ENCODE results near the gene TYMS. TPM values are rescaled to one million over a fixed set of nuclear protein-coding genes. Genes with fewer than 3 reads are reported as not detected.

TYMS gene
- total and polyA plus RNA-seq, 10 of the 15 experiments (the other 5 are each of a cell fraction or from before 2014, with no cell fraction given), result 34.8 to 524 (median 219) TPM

- TF ChIP-seq SMARCA5 (IDR thresholded peaks at IDR 0.05), result no peak
- no peak for TF ChIP-seq ZBTB11 (CRISPR knock-in tag; IDR thresholded peaks at IDR 0.05)
- TF ChIP-seq STAT3 (IDR thresholded peaks at IDR 0.05; ENCODE audit: low read depth, low read length), result no peak
- TF ChIP-seq, protein P1, sequence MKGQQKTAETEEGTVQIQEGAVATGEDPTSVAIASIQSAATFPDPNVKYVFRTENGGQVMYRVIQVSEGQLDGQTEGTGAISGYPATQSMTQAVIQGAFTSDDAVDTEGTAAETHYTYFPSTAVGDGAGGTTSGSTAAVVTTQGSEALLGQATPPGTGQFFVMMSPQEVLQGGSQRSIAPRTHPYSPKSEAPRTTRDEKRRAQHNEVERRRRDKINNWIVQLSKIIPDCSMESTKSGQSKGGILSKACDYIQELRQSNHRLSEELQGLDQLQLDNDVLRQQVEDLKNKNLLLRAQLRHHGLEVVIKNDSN (IDR thresholded peaks at IDR 0.05; ENCODE audit: borderline replicate concordance, extremely low read length, insufficient read depth, low read depth, low read length), result no peak
- TF ChIP-seq ATF2 (IDR thresholded peaks at IDR 0.05; ENCODE audit: low read length), result no peak
- TF ChIP-seq NBN (IDR thresholded peaks at IDR 0.05), result no peak
- no peak for TF ChIP-seq FOXK2 (IDR thresholded peaks at IDR 0.05)
- TF ChIP-seq RAD51 (IDR thresholded peaks at IDR 0.05), result no peak
- TF ChIP-seq SMAD5 (IDR thresholded peaks at IDR 0.05; ENCODE audit: low read depth), result no peak
- Histone ChIP-seq H3K4me3 (no peak overlapping the region), H2AFZ (ENCODE audit: control insufficient read depth, low read depth, low read length) (no peak overlapping the region), H3K9ac (ENCODE audit: control insufficient read depth, insufficient read depth, low read length) (no peak overlapping the region), H3K9me3 (replicated peaks; ENCODE audit: control insufficient read depth, insufficient read depth, low read length) (no peaks in the 10 kb centered on the region), H3K4me1 (ENCODE audit: control insufficient read depth, insufficient read depth, low read length) (no peaks in the 10 kb centered on the region), H3K27ac (ENCODE audit: control insufficient read depth, insufficient read depth) (no peak overlapping the region), H3K27me3 (replicated peaks in 1 of 2; ENCODE audit: control insufficient read depth in 2 of 2, insufficient read depth in 2 of 2, low read length in 1 of 2) (no peaks in the 10 kb centered on the region), H3K36me3 (ENCODE audit: control insufficient read depth in 2 of 2, insufficient read depth in 2 of 2, low read length in 1 of 2) (no peaks in the 10 kb centered on the region), H4K20me1 (ENCODE audit: control insufficient read depth, insufficient read depth) (no peaks in the 10 kb centered on the region), H3K79me2 (ENCODE audit: control insufficient read depth, insufficient read depth, low read length) (no peaks in the 10 kb centered on the region; the same call in none of the 2 replicates), H3K4me2 (ENCODE audit: control insufficient read depth, insufficient read depth) (no peak overlapping the region)
- POLR2A ChIA-PET, result interaction anchor here (0.7 kb wide), 1 partner anchor 20 kb away, joined by 7 read pairs; no protein-coding TSS in a partner anchor
- ATAC-seq (no peak), DNase-seq (ENCODE audit: low read depth, low spot score) (no peak), FAIRE-seq (no peak)
- no TSS peak for BruUV-seq (replicated peaks)
- in situ Hi-C loops (cut with MboI) (no loop called here), intact Hi-C loops (cut with micrococcal nuclease; ENCODE audit: unreplicated experiment) (no loop called here)
- 83% methylated on average over 8 of the region's 8 CpGs for WGBS (ENCODE audit: insufficient coverage, insufficient replicate concordance, low lambda C conversion rate, missing lambda C conversion rate)
- CTCF ChIA-PET, result interaction anchor here (0.6 to 0.9 kb wide), 3 partner anchors 79 to 136 kb away, joined by 3 read pairs; no protein-coding TSS in a partner anchor
- RAD21 ChIA-PET (ENCODE audit: unreplicated experiment), result interaction anchor here (1.1 kb wide), 1 partner anchor 12 kb away, joined by 3 read pairs; no protein-coding TSS in a partner anchor
- SMC1A ChIA-PET (ENCODE audit: uncharacterized antibody, unreplicated experiment), result interaction anchor here (0.9 to 1.3 kb wide), 3 partner anchors 12 to 406 kb away, joined by 3 read pairs; no protein-coding TSS in a partner anchor
These were observed 45.9 kb downstream of the TYMS start for GRCh38 chr18:703213-703967.

All from GM12878 (cell line).